ENCODE results near the gene RCC2.

The RCC2 gene

DNA sequence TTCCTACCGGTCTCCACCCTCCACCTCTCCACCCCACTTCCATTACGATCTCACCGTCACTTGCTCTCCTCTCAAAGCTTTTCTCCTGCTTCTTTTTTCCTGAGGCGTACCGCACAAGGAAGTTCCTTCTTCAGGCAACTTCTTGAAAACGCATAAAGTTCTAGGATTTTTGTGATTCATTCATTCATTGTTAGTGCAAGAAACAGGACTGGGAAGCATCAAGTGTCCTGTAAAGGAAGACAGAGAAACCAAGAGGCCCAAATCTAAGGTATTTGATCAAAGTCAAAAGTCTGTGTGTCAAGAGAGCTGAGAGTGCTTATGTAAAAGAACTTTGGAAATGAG, 1.3 kb upstream of the RCC2 start:
- 0 out of 2 replicates have a peak, but pooled peaks cover 10% of the 10 kb centered on the region for H4K20me1 ChIP-seq (ENCODE audit: insufficient read depth)
- peak overlapping the region; percentile 44; the same call in 1 of the 2 replicates for H3K27ac ChIP-seq
- peaks cover 42% of the 10 kb centered on the region for H3K4me1 ChIP-seq (ENCODE audit: low read depth, poor library complexity, severe bottlenecking)
- H3K9ac ChIP-seq = no peak overlapping the region; the same call in 1 of the 2 replicates
- H3K4me2 ChIP-seq = peak overlapping the region; percentile 67
- peaks cover 17% of the 10 kb centered on the region; the same call in 1 of the 2 replicates for H3K27me3 ChIP-seq (ENCODE audit: insufficient read depth, low read depth)
- peaks cover 27% of the 10 kb centered on the region for H3K79me2 ChIP-seq (ENCODE audit: insufficient read depth, low read depth)
- H3K4me3 ChIP-seq (IDR thresholded peaks at IDR 0.05; ENCODE audit: insufficient read depth, low read depth, low read length) = no peak overlapping the region
- peak overlapping the region; percentile 89; the same call in 1 of the 2 replicates for H2AFZ ChIP-seq (ENCODE audit: low read depth)
- no peaks in the 10 kb centered on the region; the same call in 1 of the 2 replicates for H3K36me3 ChIP-seq (ENCODE audit: insufficient read depth)
- TF ChIP-seq, protein P1, sequence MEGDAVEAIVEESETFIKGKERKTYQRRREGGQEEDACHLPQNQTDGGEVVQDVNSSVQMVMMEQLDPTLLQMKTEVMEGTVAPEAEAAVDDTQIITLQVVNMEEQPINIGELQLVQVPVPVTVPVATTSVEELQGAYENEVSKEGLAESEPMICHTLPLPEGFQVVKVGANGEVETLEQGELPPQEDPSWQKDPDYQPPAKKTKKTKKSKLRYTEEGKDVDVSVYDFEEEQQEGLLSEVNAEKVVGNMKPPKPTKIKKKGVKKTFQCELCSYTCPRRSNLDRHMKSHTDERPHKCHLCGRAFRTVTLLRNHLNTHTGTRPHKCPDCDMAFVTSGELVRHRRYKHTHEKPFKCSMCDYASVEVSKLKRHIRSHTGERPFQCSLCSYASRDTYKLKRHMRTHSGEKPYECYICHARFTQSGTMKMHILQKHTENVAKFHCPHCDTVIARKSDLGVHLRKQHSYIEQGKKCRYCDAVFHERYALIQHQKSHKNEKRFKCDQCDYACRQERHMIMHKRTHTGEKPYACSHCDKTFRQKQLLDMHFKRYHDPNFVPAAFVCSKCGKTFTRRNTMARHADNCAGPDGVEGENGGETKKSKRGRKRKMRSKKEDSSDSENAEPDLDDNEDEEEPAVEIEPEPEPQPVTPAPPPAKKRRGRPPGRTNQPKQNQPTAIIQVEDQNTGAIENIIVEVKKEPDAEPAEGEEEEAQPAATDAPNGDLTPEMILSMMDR (conservative IDR thresholded peaks at IDR 0.05; ENCODE audit: low read depth, low read length) = no peak

DNA sequence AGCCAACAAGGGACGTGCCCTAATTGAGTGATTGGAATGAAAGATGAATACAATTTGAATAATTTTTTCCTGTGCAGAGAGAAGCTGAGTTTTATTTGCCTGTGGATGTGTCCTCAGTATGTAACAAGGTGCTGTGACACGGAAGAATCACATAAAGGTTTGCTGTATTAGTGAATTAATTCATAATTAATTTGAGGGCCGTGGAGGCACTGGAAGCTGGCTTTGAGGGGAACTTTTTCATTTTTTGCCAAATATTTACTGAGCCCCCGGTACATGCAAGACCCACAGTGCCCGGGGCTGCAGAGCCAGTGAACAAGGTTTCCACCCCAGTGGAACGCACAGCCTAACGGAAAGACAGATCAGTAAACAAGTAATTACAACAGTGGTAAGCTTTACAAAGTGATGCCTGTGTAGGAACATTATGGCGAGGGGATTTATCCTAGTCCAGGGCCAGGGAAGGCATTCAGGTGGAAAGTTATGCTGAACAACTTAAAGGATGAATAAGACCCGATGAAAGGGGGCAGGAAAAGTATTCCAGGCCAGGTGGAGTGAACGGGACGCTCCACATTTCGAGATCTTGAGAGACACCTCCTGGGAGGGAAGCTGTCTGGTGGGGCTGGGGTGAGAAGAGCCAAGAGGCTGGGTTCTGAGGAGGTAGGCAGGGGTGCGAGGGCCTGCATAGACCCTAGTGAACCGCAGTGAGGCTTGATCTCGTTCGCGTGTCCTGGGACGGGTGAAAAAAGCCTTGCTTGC, 773 bp upstream of the RCC2 start:
- TF ChIP-seq, protein P1 (conservative IDR thresholded peaks at IDR 0.05; ENCODE audit: low read depth, low read length) = no peak
- H4K20me1 ChIP-seq (ENCODE audit: insufficient read depth) = 0 out of 2 replicates have a peak, but pooled peaks cover 10% of the 10 kb centered on the region
- peaks cover 33% of the 10 kb centered on the region for H3K79me2 ChIP-seq (ENCODE audit: insufficient read depth, low read depth)
- H3K4me3 ChIP-seq (IDR thresholded peaks at IDR 0.05; ENCODE audit: insufficient read depth, low read depth, low read length) = no peak overlapping the region
- H3K9ac ChIP-seq = no peak overlapping the region
- peaks cover 46% of the 10 kb centered on the region for H3K4me1 ChIP-seq (ENCODE audit: low read depth, poor library complexity, severe bottlenecking)
- peak overlapping the region; percentile 67 for H3K4me2 ChIP-seq
- no peak overlapping the region for H3K27ac ChIP-seq
- H3K27me3 ChIP-seq (ENCODE audit: insufficient read depth, low read depth) = peaks cover 17% of the 10 kb centered on the region; the same call in 1 of the 2 replicates
- peak overlapping the region; percentile 89 for H2AFZ ChIP-seq (ENCODE audit: low read depth)
- no peaks in the 10 kb centered on the region; the same call in 1 of the 2 replicates for H3K36me3 ChIP-seq (ENCODE audit: insufficient read depth)

DNA sequence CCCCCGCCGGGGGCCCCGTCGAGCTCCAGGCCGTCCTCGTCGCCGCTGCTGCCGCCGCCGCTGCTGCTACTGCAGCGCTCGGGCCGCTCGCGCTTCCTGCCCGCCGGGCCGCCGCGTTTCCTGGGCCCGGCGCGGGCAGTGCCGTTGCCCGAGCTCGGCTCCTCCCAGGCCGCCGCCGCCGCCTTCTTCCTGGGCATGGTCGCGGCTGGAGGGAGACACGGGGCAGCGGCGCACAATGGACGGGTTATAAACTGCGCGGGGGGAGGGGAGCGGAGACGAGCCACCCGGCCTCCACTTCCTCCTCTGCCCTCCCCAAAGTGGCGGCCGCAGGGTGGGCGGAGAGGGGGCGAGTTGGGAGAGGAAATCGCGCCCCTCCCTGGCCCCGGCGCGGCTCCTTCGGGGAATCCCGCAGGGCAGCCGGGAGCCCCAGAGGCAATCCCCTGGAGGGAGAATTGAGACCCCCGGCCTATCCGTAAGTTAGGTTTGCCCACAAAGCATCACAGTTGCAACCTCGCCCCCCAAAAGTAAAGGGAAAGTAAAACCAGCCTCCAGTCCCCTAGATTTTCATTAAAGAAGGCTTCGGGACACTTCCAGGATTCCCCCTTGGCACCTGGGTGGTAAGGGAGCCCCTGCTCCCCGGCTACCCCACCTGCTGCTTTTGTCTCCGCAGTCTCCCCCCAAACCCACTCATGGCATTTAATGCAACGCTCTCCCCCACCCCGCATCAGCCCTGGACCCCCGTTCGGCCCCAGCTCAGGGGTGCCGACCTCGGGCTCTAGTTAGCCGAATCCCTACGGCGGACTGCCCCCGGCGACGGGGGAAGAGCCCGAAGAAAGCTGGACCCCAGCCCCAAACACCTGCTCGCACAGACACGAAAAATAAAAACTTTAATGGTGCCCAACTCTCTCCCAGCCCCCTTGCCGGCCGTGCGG, 893 bp downstream of the RCC2 start:
- Histone ChIP-seq H4K20me1 (ENCODE audit: insufficient read depth) (peaks cover 12% of the 10 kb centered on the region; the same call in 1 of the 2 replicates), H3K9ac (peak overlapping the region; percentile 96), H3K79me2 (ENCODE audit: insufficient read depth, low read depth) (peaks cover 50% of the 10 kb centered on the region), H3K4me1 (ENCODE audit: low read depth, poor library complexity, severe bottlenecking) (peaks cover 51% of the 10 kb centered on the region), H2AFZ (ENCODE audit: low read depth) (peak overlapping the region; percentile 18; the same call in 1 of the 2 replicates), H3K27ac (peak overlapping the region; percentile 86), H3K4me2 (peak overlapping the region; percentile 74), H3K4me3 (IDR thresholded peaks at IDR 0.05; ENCODE audit: insufficient read depth, low read depth, low read length) (no peak overlapping the region), H3K36me3 (ENCODE audit: insufficient read depth) (no peaks in the 10 kb centered on the region; the same call in 1 of the 2 replicates), H3K27me3 (ENCODE audit: insufficient read depth, low read depth) (peaks cover 17% of the 10 kb centered on the region; the same call in 1 of the 2 replicates)
- TF ChIP-seq, protein P1 (conservative IDR thresholded peaks at IDR 0.05; ENCODE audit: low read depth, low read length) = no peak

DNA sequence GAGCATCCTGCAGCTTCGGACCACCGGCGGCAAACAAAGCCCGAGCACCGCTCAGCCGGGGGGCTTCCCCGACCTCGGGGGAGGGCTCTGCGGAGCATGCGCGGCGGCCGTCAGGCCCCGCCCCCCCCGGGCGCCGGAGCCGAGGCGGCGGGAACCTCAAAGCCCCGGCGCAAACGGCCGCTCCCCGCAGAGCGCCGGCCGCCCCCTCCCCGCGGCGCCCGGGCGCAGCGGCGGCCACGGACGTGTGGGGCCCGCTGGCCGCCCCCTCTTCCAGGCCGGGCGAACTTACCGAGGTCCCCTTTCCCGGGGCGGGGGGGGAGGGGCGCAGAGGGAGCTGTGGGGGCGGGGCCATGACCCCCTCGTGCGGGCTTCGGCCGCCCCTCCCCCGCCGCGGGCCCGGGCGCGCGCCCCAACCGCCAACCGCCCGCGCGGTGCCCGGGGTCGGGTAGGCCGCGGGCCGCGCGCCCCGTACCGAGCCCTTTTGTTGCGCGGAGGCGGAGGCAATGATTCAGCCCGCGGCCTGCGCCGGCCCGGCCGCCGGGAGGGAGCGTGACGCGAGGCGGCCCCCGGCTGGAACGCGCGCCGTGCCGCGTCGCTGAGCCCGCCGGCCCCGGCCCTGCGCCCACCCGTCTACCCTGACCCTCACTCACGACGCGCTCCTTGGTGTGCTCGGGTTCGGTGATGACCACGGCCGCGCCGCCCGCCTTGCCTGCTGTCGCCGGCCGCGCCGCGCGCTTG, 1.7 kb downstream of the RCC2 start:
- Histone ChIP-seq H2AFZ (ENCODE audit: low read depth) (0 out of 2 replicates have a peak overlapping the region, but pooled peaks have one; percentile 14), H3K27me3 (ENCODE audit: insufficient read depth, low read depth) (peaks cover 13% of the 10 kb centered on the region; the same call in 1 of the 2 replicates), H3K27ac (peak overlapping the region; percentile 86), H3K9ac (peak overlapping the region; percentile 96), H3K79me2 (ENCODE audit: insufficient read depth, low read depth) (peaks cover 58% of the 10 kb centered on the region), H3K4me2 (peak overlapping the region; percentile 97), H3K36me3 (ENCODE audit: insufficient read depth) (no peaks in the 10 kb centered on the region; the same call in 1 of the 2 replicates), H4K20me1 (ENCODE audit: insufficient read depth) (peaks cover 14% of the 10 kb centered on the region; the same call in 1 of the 2 replicates), H3K4me3 (IDR thresholded peaks at IDR 0.05; ENCODE audit: insufficient read depth, low read depth, low read length) (peak overlapping the region; percentile 34), H3K4me1 (ENCODE audit: low read depth, poor library complexity, severe bottlenecking) (peaks cover 51% of the 10 kb centered on the region)
- TF ChIP-seq, protein P1 (conservative IDR thresholded peaks at IDR 0.05; ENCODE audit: low read depth, low read length) = no peak

Measured in KMS-11 (cell line).